ENCODE measurements around the gene CDX1.

Gene CDX1

DNA sequence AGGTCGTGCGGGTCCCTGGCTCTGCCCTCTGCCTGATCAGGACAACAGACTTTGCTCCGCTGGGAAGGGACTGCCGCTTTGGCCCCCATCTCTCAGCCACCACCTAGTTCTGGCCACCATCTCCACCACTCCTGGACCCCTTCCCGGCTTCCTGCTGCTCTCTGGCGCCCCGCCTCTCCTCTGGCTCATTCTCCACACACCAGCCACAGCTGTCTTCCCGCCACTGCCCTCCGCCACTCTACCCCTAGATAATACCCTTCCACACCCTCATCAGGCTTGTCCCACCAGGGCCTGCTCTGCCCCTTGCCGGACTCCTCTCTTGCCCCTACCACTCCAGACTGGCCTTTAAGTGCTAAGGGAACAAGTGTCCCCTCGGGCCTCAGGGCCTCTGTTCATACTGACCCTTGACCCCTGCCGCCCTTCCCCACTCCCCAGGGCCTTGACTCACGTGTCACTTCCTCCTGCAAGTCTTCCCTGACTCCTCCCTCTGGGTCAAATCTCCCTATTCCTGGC lies 3.0 kb upstream of the CDX1 start:
- DNase-seq, result no peak

- no peak for DNase-seq
These were observed 2.2 kb upstream of the CDX1 start for GRCh38 chr5:150164211-150164980.

- DNase-seq, result no peak
These were observed 435 bp upstream of the CDX1 start for GRCh38 chr5:150166037-150166649.

GRCh38 chr5:150167512-150167850 lies 903 bp downstream of the CDX1 start:
- no peak for DNase-seq

- no peak for DNase-seq
These were observed 1.3 kb downstream of the CDX1 start for GRCh38 chr5:150167908-150168307.

DNA sequence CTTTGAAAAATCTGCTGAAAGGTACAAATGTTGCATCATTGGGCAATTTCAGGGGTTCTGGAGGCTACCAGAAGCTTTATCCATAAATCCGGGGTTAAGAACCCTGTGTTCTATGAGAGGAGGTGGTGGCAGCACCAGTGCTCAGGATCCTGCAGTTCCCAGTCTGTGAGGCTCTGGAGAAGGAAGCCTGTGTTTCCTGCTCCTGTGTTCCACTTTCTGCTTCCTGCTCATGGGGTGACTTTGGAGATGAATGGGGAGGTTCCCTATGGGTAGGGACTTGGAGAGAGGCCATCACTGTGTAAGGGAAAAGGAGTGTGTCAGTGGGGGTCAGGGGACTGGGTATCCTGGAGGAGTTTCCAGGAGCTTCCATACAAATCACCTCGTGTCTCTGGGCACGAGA lies 2.3 kb downstream of the CDX1 start:
- DNase-seq, result no peak

- no peak for DNase-seq
These were observed 5.6 kb downstream of the CDX1 start for GRCh38 chr5:150172145-150172544.

DNA sequence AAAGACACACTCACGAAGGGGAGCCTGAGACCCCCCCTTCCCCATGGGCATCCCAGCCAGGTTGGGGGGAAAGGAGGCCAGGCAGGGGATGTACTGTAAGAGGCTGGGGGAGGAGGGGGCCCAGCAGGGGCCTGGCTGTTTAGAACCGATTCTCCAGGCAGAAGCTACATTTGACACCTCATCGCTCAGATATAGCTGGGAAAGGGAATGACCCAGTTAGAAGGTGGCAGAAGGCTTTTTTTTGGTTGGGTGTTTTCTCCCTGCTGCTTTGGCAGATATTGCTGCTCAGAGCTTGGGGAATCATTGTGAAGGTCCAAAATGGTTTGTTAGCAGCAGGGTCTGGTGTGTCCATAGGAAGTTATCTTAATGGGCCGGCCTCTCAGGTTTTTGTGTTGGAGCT lies 6.0 kb downstream of the CDX1 start:
- DNase-seq, result no peak

GRCh38 chr5:150173161-150173560 lies 6.6 kb downstream of the CDX1 start:
- DNase-seq, result no peak

GRCh38 chr5:150174285-150174684 lies 7.7 kb downstream of the CDX1 start:
- DNase-seq, result no peak

DNA sequence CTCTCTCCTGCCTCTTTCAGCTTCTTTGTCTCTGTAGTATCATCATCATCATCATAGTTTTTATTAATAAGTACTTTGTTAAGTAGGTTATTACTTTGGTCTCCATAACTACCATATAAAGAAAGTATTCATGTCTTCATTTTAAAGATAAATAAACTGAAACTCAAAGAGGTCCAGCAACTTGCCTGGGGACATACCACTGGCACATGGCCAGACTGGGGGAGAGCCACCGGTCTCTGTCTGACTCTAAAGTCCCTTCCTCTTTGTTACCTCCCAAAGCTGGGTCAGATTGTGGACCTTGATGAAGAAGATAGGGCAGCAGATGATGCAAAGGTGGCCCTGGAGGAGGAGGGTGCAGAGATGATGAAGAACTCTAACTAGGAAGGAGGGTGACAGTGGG lies 8.5 kb downstream of the CDX1 start:
- DNase-seq, result no peak

DNA sequence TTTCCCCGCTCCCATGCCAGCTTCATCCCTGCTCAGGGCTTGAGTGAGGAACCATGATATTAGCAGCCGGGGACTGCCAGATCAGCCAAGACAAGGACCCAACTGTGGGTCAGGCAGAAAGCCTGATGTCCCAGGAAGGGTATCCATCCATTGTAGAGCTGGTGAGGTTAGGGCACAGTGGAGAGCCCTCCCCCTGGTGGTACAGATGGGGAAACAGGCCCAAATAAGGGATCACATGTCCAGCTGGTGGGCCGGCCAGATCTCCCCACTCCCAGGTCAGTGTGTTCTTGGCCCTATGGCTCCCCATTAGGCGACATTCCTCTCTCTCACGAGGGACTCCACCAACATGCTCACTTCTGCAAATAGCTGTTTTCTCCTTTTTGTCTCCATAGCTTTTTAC lies 9.0 kb downstream of the CDX1 start:
- no peak for DNase-seq

GRCh38 chr5:150176745-150177477 lies 10.3 kb downstream of the CDX1 start:
- no peak for DNase-seq

GRCh38 chr5:150177721-150178120 lies 11.1 kb downstream of the CDX1 start:
- DNase-seq, result no peak

GRCh38 chr5:150178262-150178661 lies 11.7 kb downstream of the CDX1 start:
- DNase-seq, result no peak

DNA sequence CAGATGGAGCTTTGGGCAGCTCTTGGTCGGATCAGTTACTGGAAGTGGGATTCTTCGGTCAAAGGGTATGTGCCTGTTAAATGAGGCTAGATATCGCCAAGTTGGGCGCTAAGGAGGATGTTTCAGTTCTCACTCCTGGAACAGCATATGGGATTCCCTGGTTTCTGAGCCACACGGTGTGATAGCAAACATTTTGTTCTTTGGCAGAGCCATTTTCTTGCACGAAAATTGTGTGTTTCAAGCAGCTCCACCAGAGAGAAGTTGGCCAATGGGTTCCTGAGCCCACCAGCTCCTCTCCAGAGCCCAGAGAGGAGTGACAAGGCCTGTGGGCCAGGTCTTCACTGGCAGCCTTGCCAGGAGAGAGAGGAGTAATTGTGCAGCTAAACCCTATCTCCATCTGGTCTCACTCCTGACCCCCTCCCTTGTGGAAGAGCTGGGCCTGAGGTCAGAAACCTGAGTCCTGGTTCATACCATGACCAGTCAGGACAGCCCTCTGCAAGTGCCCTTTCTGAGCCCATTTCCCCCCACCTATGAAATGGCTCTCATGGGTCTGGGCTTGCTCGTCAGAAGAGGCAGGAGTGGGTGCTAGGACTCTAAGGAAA lies 12.5 kb downstream of the CDX1 start:
- no peak for DNase-seq

DNA sequence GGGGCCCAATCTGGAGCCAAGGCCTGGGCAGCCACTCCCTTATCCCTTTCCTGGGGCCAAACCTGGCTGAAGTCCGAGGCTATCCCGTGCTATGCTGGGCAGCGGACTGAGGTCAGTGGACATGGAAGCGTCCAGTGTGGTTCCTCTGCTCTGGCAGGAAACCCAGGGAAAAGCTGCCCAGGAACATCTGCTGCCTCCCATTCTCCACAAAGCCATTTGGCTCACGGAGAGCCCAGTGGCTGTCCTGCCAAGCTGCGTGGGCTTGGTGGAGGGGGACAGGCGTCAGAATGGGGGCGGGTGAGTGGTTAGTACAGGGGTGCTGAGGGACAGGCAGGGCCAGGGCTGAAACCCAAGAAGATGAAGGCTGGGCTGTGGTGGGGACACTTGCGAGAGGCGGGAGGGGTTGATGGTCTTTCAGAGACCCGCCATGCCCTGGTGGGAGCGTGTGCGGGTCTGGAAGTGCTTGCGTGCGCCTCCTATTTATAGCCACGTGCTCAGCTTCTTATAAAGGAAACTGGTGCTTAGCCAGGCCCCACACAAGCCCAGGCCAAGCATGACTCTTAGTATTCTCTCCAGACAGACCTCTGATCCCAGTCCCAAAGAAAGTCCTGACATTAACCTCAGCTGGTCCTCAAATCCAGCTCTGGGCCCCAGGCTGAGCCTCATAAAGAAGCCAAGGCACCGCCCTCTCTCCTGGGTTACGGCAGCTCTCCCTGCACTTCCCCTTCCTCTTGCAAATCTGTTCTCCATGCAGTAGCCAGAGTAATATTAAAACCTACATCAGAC lies 13.9 kb downstream of the CDX1 start:
- no peak for DNase-seq

DNA sequence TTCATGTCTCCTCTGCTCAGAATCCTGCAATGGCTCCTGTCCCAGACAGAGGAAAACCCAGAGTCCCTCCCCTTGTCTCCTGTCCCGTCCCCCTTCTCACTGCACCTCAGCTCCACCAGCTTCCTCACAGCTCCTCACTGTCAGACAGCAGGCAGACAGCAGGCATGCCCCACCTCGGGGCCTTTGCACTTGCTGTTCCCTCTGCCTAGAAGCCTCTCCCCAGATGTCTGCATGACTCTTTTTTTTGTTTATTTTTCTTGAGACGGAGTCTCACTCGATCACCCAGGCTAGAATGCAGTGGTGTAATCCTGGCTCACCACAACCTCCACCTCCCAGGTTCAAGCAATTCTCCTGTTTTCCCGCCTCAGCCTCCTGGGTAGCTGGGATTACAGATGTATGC lies 14.4 kb downstream of the CDX1 start:
- no peak for DNase-seq

DNA sequence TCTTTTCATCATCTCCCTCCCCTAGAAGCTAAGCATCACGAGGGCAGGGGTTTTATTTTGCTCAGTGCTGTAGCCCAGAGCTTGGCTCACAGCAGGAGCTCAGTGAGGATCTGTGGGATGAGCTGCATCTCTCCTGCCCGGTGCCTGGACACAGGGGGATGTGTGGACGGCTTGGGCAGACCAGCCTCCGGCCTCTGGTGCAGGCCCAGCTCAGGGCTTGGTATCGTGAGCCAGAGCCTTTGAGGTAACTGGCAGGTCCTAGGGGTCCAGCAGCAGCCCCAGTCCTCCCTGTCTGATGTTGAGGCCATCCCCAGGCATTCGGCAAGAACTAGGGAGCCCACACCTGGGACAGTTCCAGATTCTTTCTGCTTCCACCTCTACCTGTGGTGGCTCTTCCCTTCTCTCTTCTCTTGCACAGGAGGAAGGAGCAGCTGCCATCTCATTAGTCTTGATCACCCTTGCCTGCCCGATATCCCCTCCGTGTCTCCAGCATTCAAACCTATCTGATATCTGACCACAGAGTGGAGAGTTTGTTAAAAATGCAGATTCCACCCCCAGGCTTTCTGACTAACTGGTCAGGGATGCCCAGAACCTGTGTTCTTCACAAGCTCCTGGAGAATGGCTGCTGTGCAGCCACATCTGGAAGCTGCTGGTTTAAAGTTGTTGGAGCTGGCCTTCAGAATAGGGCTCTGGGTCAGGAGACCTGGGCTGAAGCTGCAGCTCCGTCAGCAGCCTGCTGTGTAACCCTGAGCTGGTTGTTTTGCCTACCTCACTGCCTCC lies 15.4 kb downstream of the CDX1 start:
- no peak for DNase-seq

DNA sequence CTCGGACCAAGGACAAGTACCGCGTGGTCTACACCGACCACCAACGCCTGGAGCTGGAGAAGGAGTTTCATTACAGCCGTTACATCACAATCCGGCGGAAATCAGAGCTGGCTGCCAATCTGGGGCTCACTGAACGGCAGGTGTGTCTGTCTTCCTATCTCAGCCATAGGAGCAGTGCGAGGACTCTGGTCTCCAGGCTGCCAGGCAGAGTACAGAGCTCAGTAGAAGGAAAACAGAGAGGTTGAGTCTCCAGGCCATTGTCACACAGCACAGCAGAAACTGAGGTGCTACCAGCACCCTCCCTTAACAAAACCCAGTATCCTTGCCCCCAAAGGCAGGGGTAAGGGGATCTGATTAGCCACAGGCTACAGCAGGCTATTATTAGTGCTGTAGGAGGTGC lies 16.2 kb downstream of the CDX1 start:
- no peak for DNase-seq

- DNase-seq, result no peak
These were observed 16.9 kb downstream of the CDX1 start for GRCh38 chr5:150183436-150183835.

DNA sequence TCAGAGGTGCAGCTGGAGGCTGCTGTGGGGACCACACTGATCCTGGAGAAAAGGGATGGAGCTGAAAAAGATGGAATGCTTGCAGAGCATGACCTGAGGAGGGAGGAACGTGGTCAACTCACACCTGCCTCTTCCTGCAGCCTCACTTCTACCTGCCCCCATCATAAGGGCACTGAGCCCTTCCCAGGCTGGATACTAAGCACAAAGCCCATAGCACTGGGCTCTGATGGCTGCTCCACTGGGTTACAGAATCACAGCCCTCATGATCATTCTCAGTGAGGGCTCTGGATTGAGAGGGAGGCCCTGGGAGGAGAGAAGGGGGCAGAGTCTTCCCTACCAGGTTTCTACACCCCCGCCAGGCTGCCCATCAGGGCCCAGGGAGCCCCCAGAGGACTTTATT lies 17.4 kb downstream of the CDX1 start:
- no peak for DNase-seq
